AG20443 (cell line): ENCODE data around the gene SERINC3.
A peak's percentile ranks its signal among the peaks of the same experiment; 100 is the strongest.

Experiments used
- DNase-seq: peaks from one replicate; pipeline ENCODE4 v3.0.0; 2012; ENCODE audit warnings: low spot score, mixed read lengths

SERINC3 gene

GRCh38 chr20:44463466-44463865, 58.4 kb downstream of the SERINC3 start:
- DNase-seq = no peak

GRCh38 chr20:44461803-44462174, 60.1 kb downstream of the SERINC3 start:
- DNase-seq = no peak

DNA sequence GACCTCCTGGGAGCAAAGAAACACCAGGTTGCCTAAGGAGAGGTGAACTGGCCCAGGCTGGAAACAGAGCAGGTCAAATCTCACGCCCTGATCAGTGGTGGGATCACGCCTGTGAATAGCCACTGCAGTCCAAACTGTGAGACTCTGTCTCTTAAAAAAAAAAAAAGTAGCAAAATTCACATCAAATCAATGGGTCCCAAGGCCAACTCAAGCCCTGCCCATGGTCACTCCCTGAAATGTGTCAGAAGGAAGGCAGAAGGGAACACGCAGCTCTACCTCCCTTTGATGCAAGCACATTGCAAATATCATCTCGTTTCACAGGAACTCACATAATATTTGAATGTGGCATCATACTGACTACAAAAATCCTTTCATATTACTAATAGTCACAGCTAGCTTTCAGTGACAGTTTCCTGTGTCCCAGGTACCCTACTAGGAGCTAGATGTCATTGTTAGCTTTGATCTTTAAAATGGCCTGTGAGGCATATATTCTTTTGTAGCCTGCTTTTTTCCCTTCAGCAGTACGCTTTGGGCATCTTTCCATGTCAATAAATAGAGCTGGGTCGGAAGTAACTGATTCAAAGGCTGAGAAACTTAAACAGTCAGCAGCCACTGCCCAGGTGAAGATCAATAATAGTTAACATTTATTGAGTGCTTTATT, 60.6 kb downstream of the SERINC3 start:
- DNase-seq = no peak

DNA sequence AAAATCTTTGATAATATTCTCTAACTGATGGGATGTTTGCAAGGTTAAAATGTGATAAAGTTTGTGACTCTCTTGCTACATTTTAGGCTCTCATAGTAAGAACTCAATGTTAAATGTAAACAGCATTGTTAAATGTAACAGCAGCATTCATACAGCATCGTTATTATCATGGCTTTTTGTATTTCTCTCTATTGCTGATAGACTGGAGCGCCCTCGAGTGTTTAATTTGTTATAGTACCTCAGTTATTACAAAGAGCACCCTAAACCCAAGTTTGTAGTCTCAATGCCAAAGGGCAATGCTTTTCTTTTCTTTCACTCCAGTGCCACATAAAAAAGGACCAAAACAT, 61.1 kb downstream of the SERINC3 start:
- DNase-seq = peak; percentile 53

DNA sequence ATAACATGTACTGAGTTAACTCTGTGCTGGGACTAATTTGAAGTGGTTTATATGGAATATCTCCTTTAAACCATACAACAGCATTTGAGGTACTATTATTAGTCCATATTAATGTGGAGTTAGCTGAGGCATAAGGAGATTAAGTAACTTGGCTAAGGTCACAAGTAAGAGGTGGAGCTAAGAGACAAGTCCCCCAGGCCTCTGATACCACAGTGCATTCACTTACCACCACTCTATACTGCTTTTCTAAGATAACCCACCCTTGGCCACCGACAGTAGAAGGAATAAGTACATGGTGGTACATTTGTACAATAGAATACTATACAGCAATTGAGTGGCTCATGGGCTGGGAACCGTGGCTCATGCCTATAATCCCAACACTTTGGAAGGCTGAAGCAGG, 62.6 kb downstream of the SERINC3 start:
- no peak for DNase-seq

GRCh38 chr20:44457016-44457415, 64.9 kb downstream of the SERINC3 start:
- no peak for DNase-seq

DNA sequence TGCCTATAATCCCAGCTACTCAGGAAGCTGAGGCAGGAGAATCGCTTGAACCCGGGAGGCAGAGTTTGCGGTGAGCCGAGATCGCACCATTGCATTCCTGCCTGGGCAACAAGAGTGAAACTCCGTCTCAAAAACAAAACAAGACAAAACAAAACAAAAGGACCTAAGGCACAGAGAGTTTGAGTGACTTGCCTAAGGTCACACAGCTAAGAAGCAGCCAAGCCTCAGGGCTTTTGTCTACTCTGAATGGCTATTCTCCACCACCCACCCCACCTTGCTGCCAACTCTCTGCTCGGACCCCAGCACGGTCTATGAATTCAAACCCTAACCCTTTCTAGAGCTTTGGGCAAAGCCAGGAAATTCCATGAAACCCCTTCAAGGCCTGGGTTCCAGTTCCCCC, 65.3 kb downstream of the SERINC3 start:
- DNase-seq = no peak

DNA sequence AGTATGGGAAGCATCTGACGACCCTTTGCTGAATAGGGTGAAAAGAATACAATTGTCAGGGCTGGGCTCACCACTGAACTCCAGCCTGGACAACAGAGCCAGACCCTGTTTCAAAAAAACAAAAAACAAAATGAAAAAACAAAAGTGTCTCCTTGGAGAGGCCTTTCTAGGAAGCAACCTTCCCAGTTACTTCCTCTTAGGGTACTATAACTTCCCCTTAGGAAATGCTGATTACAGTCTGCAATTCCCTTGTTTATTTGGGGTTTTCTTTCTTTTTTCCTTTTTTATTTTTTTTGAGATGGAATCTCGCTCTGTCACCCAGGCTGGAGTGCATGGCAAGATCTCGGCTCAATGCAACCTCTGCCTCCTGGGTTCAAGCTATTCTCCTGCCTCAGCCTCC, 66.7 kb downstream of the SERINC3 start:
- DNase-seq = no peak

- no peak for DNase-seq
Observed at GRCh38 chr20:44454306-44454963, 67.4 kb downstream of the SERINC3 start.

DNA sequence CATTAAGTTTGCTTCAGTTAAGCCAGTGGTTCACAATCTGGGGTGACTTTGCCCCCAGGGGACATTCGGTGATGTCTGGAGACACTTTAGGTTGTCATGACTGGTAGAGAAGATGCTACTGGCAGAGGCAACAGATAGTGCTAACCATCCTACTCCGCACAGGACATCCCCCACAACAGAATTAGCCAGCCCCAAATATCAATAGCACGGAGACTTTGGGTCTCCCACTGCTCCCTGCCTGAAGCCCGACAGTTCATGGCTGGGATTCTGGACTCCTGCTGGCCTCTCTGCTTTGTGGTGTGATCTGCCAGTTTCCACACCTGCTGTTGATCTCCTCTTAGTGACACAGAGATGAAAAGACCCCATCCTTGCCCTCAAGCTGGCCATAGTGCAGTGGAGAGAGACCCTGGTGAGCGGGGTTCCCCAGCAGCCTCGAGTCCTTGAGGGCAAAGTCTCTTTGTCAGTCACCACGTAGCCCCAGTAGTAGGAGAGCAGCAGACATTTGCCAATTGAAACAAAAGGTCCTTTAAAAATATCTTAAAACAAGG, 70.9 kb downstream of the SERINC3 start:
- no peak for DNase-seq

DNA sequence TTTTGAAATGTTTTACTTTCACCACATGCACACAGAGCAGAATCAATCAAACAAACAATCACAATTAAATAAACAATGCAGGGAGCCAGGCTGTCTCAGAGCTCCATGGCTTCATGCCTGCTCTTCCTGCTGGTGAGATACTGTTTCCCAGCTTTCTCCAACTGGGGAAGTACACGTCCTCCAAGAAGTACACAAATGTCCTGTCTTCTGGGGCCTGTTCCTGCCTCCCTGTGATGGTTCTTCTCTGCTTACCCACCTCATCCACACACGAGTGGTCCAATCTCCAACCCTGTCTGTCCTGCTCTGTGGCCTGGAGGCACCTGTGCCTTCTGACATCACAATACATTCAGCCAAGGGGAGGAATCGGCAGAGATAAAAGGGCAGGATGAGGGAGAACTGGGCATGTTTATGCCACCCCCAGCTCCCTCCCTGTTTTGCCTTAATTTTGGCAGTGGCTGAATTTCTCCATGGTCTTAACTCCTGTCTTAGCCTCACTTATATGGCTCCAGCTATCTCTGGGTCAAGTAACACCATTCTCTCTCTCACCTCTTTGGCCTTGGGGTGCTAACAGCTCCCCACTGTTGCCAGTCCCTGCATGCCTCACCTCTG, 71.5 kb downstream of the SERINC3 start:
- DNase-seq = no peak

- DNase-seq = no peak
Observed at GRCh38 chr20:44449864-44450263, 72.0 kb downstream of the SERINC3 start.

DNA sequence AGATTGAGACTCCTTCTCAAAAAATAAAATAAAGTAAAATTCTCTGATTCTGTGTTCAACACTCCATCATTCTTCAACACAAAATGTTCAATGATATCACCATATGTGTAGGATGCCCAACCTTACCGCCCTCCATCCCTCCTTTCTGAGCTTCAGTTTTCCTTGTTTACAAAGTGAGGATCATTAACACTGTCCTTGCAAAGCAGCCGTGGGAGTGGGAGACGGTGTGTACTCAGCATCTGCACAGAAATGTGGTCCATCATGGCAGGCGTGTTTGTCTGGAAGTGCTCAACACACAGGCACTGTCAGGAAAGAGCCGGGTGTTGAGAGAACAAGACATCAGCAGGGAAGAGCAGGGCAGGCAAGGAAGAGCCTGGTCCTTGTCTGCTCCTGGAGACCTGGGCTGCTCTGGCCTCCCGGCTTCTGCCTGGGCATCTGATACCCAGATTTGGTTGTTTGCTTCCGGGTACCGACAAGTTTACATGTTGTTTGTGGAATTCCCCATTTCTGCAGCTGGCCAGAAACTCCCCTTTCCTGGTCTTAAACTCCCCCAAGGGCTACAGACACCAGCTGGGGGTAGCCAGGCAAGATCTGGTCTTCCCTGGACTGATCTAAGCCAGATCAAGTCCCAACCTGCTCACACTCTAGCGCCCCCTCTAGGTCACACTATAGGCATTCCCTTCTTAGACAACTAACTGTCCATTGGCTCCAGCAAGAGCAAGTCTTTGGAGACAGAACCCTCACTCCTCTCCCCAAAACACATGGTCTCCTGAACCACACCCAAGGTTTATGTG, 72.9 kb downstream of the SERINC3 start:
- no peak for DNase-seq

GRCh38 chr20:44447827-44448419, 73.9 kb downstream of the SERINC3 start:
- no peak for DNase-seq
